Activated CD8-positive, alpha-beta memory T cell treated with anti-CD3 and anti-CD28 coated beads, Interleukin-2, amount 10 ng/mL, durations not matched to agents 7 days and 5 days (primary cell): ENCODE measurements around the gene BET1. TPM values are rescaled to one million over a fixed set of nuclear protein-coding genes. Genes with fewer than 3 reads are reported as not detected.

Experiments
- ATAC-seq: fragments of 150-1000 bp; cut with Tn5 transposase; one replicate; pipeline ENCODE4 v1.10.0; 2021; ENCODE audit warnings: moderate library complexity
- CTCF ChIA-PET: fragments of 350-600 bp; sonication (Branson Sonifier 250); formaldehyde crosslinking; loops from one replicate; lab custom pipeline; 2021; ENCODE audit warnings: antibody characterized with exemption; lab: Charles Lee
- DNase-seq: peaks from one replicate; pipeline ENCODE4 v3.0.0-alpha.2; 2020
- H3K27ac Mint-ChIP-seq: one replicate; pipeline ENCODE4 v1.8.0; 2021; ENCODE audit warnings: mild to moderate bottlenecking, mixed read lengths
- H3K27me3 Mint-ChIP-seq: one replicate; pipeline ENCODE4 v1.8.0; 2021; ENCODE audit warnings: mixed read lengths
- H3K36me3 Mint-ChIP-seq: one replicate; pipeline ENCODE4 v1.8.0; 2021; ENCODE audit warnings: mild to moderate bottlenecking, mixed read lengths
- H3K4me1 Mint-ChIP-seq: one replicate; pipeline ENCODE4 v1.8.0; 2021; ENCODE audit warnings: mixed read lengths
- H3K4me3 Mint-ChIP-seq: one replicate; pipeline ENCODE4 v1.8.0; 2021; ENCODE audit warnings: mild to moderate bottlenecking, moderate library complexity, mixed read lengths
- H3K9me3 Mint-ChIP-seq: one replicate; pipeline ENCODE4 v1.8.0; 2022; ENCODE audit warnings: low read depth, mixed read lengths
- total RNA-seq, 2 experiments: library from RNA; stranded (reverse); gene quantifications; one replicate each; pipeline ENCODE4 v1.2.3, GENCODE V29; 2021

The BET1 gene
- total RNA-seq, 2 experiments from 2014 or later = 13.6 to 17.4 TPM

DNA sequence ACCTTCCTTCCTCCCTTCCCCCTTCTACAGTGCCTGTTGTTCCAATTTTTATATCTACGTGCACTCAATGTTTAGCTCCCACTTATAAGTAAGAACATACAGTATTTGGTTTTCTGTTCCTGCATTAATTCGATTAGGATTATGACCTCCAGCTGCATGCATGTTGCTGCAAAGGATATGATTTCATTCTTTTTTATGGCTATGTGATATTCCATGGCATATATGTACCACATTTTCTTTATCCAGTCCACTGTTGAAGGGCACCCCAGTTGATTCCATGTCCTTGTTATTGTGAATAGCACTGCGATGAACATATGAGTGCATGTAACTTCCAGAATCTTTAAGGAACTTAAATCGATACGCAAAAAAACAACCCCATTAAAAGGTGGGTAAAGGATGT, 39.9 kb downstream of the BET1 start:
- no peak for DNase-seq
- Mint-ChIP-seq H3K27me3 (no peaks in the 10 kb centered on the region), H3K9me3 (no peaks in the 10 kb centered on the region), H3K36me3 (no peaks in the 10 kb centered on the region), H3K4me1 (no peaks in the 10 kb centered on the region), H3K27ac (no peak overlapping the region), H3K4me3 (no peak overlapping the region)
- ATAC-seq = no peak
- CTCF ChIA-PET = no interaction called here

DNA sequence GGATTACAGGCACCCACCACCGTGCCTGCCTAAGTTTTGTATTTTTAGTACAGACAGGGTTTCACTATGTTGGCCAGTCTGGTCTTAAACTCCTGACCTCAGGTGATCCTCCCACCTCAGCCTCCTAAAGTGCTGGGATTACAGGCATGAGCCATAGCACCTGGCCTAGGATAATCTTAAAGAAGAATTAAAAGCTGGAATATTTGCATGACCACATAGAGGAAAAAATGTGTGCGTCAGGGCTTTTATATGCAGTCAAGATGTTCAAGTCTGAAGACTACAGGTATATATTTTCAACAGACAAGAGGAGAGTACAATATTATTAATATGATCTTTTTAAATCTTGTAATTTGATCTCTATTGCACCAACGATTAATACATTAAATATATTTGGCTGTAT, 43.2 kb downstream of the BET1 start:
- H3K4me3 Mint-ChIP-seq = no peak overlapping the region
- no peak overlapping the region for H3K27ac Mint-ChIP-seq
- DNase-seq = no peak
- H3K4me1 Mint-ChIP-seq = no peaks in the 10 kb centered on the region
- H3K9me3 Mint-ChIP-seq = no peaks in the 10 kb centered on the region
- ATAC-seq = no peak
- CTCF ChIA-PET = no interaction called here
- no peaks in the 10 kb centered on the region for H3K27me3 Mint-ChIP-seq
- no peaks in the 10 kb centered on the region for H3K36me3 Mint-ChIP-seq

DNA sequence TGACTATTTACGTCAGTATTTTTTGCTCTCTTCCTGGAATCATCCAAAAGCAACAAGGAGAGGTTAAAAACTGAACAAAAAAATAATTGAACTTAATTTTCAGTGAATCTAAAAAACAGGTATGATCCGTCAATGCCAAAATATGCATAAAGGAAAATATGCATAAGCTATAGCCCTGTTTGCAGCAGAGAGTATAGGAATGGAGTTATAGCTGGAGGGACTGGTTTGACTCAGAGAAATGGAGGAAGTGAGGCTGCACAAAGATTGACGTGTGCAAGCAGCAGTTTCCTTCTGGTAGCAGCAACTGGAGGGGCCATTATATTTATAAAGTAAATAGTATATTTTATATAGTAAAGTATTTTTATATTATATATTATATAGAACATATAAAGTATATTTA, 45.5 kb downstream of the BET1 start:
- CTCF ChIA-PET = no interaction called here
- H3K36me3 Mint-ChIP-seq = no peaks in the 10 kb centered on the region
- H3K4me1 Mint-ChIP-seq = no peaks in the 10 kb centered on the region
- no peaks in the 10 kb centered on the region for H3K27me3 Mint-ChIP-seq
- no peak overlapping the region for H3K4me3 Mint-ChIP-seq
- DNase-seq (no peak), ATAC-seq (no peak)
- no peaks in the 10 kb centered on the region for H3K9me3 Mint-ChIP-seq
- no peak overlapping the region for H3K27ac Mint-ChIP-seq

DNA sequence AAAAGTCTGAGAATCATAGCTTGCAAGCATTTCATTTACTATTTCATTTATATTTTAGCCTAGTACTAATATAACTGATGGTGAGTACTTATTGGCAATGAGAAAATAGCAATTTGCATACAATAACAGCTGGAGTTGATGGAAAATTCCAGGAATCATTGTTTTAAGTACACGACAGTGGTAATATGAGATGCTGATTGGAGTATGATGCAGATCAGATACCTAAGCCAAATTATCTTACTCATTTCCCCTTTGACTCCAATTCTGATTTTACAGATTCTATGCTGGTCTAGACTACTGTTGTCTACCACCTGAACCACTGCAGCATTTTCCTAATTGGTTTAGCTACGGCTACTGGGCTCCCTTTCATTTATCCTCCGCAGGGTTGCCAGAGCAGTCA, 45.9 kb downstream of the BET1 start:
- CTCF ChIA-PET = no interaction called here
- DNase-seq (no peak), ATAC-seq (no peak)
- H3K4me1 Mint-ChIP-seq = no peaks in the 10 kb centered on the region
- no peaks in the 10 kb centered on the region for H3K27me3 Mint-ChIP-seq
- no peak overlapping the region for H3K27ac Mint-ChIP-seq
- no peak overlapping the region for H3K4me3 Mint-ChIP-seq
- H3K9me3 Mint-ChIP-seq = no peaks in the 10 kb centered on the region
- no peaks in the 10 kb centered on the region for H3K36me3 Mint-ChIP-seq

DNA sequence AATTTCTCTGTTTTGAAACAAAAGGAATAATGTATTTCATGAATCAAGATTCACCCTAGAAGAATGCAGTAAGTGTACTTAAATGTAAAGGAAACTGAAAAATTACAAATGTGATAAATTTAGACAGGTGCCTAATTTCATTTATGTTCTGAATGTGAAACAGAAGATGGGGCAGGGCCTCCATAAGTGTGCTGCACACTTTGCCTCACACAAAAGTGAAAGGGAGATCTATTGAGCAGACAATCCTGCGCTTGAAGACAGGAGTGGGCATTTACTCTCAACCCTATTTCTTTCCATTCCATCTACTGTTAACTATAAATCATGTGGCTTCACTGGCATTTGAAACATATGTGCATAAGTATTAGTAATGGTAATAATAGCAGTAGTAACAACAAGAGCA, 46.4 kb downstream of the BET1 start:
- CTCF ChIA-PET = no interaction called here

DNA sequence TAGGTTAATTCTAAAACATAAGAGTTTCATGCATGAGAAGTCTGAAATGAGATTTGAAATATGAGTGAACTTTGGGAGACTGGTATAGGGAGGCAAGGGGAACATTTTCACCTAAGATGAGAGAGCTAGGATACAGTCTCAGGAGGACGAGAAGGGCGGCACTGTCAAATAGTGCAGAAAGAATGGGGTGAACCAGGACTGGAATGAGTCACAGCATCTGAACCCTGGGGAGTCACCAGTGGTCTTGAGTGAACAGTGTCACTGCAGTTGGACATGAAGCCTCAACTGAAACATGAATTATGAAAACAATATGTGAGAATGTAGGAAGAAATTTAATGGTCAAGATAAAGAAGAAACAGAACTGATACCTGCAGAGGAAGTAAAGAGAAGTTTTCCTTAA, 48.9 kb downstream of the BET1 start:
- DNase-seq = no peak
- ATAC-seq = no peak
- no peaks in the 10 kb centered on the region for H3K9me3 Mint-ChIP-seq
- CTCF ChIA-PET = no interaction called here
- H3K4me1 Mint-ChIP-seq = no peaks in the 10 kb centered on the region
- H3K36me3 Mint-ChIP-seq = no peaks in the 10 kb centered on the region
- H3K27me3 Mint-ChIP-seq = no peaks in the 10 kb centered on the region
- no peak overlapping the region for H3K4me3 Mint-ChIP-seq
- no peak overlapping the region for H3K27ac Mint-ChIP-seq

More for the DNA sequence above, 46.4 kb downstream of the BET1 start:
- no peak for ATAC-seq
- DNase-seq = no peak
- H3K9me3 Mint-ChIP-seq = no peaks in the 10 kb centered on the region
- H3K4me3 Mint-ChIP-seq = no peak overlapping the region
- H3K27ac Mint-ChIP-seq = no peak overlapping the region
- no peaks in the 10 kb centered on the region for H3K27me3 Mint-ChIP-seq
- no peaks in the 10 kb centered on the region for H3K36me3 Mint-ChIP-seq
- no peaks in the 10 kb centered on the region for H3K4me1 Mint-ChIP-seq

DNA sequence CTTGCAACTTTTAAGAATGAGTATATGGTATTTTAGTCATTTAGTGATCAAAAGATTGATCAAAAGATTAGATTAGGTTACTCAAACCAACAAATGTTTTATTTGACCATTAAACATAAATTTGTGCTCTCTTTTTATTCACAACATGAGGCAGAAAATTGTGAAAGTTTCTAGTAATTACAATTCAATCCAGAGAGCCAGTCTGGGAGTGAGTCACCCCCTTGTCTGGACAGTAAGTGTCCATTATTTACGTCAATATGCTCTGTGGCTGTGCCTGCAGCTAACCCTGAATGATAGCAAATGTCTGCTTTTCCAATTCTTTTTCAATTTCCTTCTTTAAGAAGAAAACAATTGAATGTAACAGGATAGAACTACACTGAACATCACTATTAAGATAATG, 54.7 kb downstream of the BET1 start:
- no peak for ATAC-seq
- Mint-ChIP-seq H3K4me1 (no peaks in the 10 kb centered on the region), H3K4me3 (no peak overlapping the region), H3K27me3 (peaks cover 6% of the 10 kb centered on the region), H3K36me3 (no peaks in the 10 kb centered on the region), H3K9me3 (no peaks in the 10 kb centered on the region), H3K27ac (no peak overlapping the region)
- no peak for DNase-seq
- CTCF ChIA-PET = no interaction called here

DNA sequence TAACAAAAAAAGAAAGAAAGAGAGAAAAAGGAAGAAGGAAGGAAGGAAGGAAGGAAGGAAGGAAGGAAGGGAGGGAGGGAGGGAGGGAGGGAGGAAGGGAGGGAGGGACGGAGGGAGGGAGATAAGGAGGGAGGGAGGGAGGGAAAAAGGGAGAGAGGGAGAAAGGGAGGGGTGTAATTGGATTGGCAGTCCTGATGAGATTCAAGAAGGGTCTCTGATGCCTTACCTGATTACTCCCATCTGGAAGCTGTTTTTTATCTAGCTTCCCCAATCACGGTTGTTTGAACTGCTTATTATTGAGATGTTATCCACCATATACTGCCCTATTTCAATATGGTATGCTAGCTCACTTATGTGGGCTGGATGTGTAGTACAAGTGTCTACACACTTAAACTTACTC, 55.3 kb downstream of the BET1 start:
- no peak for DNase-seq
- Mint-ChIP-seq H3K36me3 (no peaks in the 10 kb centered on the region), H3K9me3 (no peaks in the 10 kb centered on the region), H3K4me1 (no peaks in the 10 kb centered on the region), H3K4me3 (no peak overlapping the region), H3K27me3 (peaks cover 6% of the 10 kb centered on the region), H3K27ac (no peak overlapping the region)
- ATAC-seq = no peak
- CTCF ChIA-PET = no interaction called here

DNA sequence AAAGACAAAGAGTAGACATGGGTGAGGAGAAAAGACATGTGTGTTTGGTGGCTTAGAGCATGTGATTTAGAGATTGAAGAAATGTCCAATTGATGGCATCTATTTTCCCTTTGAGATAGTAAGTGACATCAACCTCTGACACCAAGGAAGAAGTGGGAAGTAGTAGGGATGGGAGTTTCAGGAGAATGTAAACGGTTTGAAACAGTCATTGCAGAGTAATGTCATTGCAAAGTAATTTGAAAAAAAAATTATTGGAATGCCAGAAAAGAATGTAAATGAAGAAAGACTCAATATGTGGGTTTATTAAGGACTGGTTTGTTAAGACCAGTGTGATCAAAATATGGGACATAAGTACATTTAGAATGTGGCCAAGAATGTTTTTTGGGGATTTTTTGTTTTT, 56.0 kb downstream of the BET1 start:
- DNase-seq (no peak), ATAC-seq (no peak)
- Mint-ChIP-seq H3K4me3 (no peak overlapping the region), H3K4me1 (no peaks in the 10 kb centered on the region), H3K36me3 (no peaks in the 10 kb centered on the region), H3K9me3 (no peaks in the 10 kb centered on the region), H3K27me3 (peaks cover 6% of the 10 kb centered on the region), H3K27ac (no peak overlapping the region)
- CTCF ChIA-PET = no interaction called here

DNA sequence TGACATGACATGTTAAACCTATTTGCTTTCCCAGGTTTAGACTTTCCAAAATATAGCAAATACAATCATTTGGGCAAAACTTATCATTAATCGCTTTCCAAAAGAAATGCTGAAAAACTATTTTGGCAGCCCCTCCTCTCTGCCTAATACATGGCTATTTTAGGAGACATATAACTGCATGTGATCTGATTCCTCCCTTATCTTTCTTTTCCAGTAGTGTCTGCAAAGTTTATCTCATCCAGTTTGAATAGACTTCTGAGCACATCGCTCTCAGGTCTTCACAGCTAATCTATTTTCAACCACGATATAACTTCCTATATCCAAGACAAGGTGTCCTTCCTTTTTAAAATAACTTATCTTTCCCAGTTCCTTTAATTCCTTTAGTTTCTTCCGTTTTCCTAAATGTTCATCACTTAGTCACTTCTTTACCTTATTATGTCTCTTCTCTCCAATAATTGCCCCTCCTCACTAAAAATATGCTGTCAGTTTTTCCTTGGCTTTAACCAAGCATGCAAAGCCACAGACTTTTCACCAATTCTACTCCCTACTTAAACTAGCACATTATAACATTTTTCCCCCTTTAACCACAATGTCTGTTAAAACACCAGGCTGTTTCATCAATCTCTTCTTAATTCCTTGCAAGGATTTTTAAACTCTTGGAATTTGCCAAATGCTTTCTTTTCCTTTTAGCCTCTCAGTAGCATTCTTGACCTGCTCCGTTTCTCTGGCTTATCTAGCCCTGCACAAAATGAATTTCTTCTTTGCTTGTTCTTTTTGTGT, 58.2 kb downstream of the BET1 start:
- CTCF ChIA-PET = no interaction called here
- Mint-ChIP-seq H3K27me3 (peaks cover 7% of the 10 kb centered on the region), H3K27ac (no peak overlapping the region), H3K36me3 (no peaks in the 10 kb centered on the region), H3K4me1 (no peaks in the 10 kb centered on the region), H3K4me3 (no peak overlapping the region), H3K9me3 (no peaks in the 10 kb centered on the region)
- ATAC-seq (no peak), DNase-seq (no peak)

DNA sequence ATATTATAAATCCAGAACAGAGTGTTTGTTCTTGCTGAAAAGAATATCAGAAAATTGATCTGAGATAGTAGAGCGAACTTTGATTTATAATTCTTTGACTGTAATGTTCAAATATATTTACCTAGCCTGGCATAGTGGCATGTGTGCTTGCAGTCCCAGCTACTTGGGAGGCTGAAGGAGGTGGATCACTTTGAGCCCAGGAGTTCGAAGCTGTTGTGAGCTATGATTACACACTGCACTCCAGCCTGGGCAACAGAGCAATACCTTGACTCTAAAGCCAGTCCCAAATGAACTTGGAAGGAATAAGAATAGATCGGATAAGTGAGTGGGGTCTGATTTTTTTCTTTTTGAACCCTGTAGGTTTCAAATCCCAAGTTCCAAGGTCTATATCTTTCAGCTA, 59.1 kb downstream of the BET1 start:
- CTCF ChIA-PET = no interaction called here
- Mint-ChIP-seq H3K27ac (no peak overlapping the region), H3K36me3 (no peaks in the 10 kb centered on the region), H3K27me3 (peaks cover 11% of the 10 kb centered on the region), H3K4me3 (no peak overlapping the region), H3K9me3 (no peaks in the 10 kb centered on the region), H3K4me1 (no peaks in the 10 kb centered on the region)
- no peak for DNase-seq
- no peak for ATAC-seq

DNA sequence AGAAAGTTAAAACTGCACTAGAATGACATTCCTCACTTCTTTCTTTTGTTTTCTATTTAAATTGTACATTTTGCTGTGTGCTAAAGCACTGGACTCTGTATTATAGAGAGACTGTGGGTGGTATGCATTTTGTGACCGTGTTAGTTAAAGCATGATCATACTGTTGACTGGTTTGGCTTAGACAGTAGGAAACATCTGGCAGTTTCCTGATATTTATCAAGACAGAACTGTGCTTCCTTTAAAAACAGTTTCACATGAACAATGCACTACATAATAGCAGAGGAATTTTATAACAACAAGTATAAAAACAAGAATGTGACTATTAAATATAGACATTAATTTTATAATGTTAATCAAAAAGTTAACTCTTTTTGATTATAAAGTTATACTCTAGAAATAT, 59.5 kb downstream of the BET1 start:
- CTCF ChIA-PET = no interaction called here
- Mint-ChIP-seq H3K27me3 (peaks cover 14% of the 10 kb centered on the region), H3K36me3 (no peaks in the 10 kb centered on the region), H3K4me3 (no peak overlapping the region), H3K9me3 (no peaks in the 10 kb centered on the region), H3K27ac (no peak overlapping the region), H3K4me1 (no peaks in the 10 kb centered on the region)
- no peak for DNase-seq
- no peak for ATAC-seq

DNA sequence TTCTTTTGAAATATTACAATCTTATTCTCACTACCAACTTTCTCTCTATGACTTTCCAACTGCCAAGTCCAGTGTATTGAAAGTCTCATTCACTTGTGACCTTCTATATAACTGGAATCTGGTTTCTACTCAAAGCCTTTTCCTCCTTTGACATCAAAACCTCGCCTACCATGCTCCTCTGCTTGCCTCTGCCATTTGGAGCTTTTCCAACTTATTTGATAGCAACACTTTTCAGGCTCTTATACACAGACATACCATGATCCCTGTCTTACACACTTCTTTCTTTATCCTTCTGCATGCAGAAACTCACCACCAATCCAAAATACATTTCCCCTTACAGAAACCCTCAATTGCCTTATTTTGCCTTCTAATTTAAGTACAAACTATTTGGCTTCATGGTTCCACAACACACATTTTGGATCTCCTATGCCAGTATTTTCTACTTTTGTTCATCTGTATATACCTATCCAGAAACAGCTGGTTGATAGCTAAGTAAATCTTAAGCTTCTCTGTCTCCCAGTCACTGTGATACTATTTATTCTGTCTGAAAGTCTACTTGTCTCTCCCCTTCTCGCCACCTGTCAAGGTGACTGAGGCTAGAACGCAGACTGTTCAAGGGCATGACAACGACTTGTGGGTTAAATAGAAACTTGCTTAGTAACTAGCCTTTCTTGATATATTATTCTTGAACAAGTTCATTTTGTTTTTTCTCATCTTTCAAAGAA, 60.2 kb downstream of the BET1 start:
- Mint-ChIP-seq H3K9me3 (no peaks in the 10 kb centered on the region), H3K27me3 (peaks cover 10% of the 10 kb centered on the region)

More for the DNA sequence above, 60.2 kb downstream of the BET1 start:
- DNase-seq (no peak), ATAC-seq (no peak)
- CTCF ChIA-PET = no interaction called here
- no peak overlapping the region for H3K4me3 Mint-ChIP-seq
- H3K36me3 Mint-ChIP-seq = no peaks in the 10 kb centered on the region
- H3K4me1 Mint-ChIP-seq = no peaks in the 10 kb centered on the region
- no peak overlapping the region for H3K27ac Mint-ChIP-seq
